ENCODE results near the gene HNRNPK. TPM values are rescaled to one million over a fixed set of nuclear protein-coding genes. Genes with fewer than 3 reads are reported as not detected.

Gene HNRNPK
- total RNA-seq, 1 experiment from 2014 or later, result 485 TPM

GRCh38 chr9:83971485-83971884 is 8.5 kb downstream of the HNRNPK start:
- Histone ChIP-seq H3K4me3 (ENCODE audit: low read depth, low read length) (no peak overlapping the region), H3K9me3 (no peaks in the 10 kb centered on the region), H3K4me1 (0 out of 2 replicates have a peak, but pooled peaks cover 3% of the 10 kb centered on the region), H3K27me3 (replicated peaks; ENCODE audit: control insufficient read depth, insufficient read depth, low read length) (no peaks in the 10 kb centered on the region), H3K36me3 (ENCODE audit: control insufficient read depth, insufficient read depth, low read length) (no peaks in the 10 kb centered on the region; the same call in none of the 2 replicates)
- POLR2A ChIA-PET, result no interaction called here
- H3K4me1 Mint-ChIP-seq (ENCODE audit: low read depth, unreplicated experiment), result peaks cover 22% of the 10 kb centered on the region
- H3K9me3 Mint-ChIP-seq (ENCODE audit: unreplicated experiment), result no peaks in the 10 kb centered on the region
- BruUV-seq (replicated peaks), result no TSS peak
- no peaks in the 10 kb centered on the region for H3K27me3 Mint-ChIP-seq (ENCODE audit: insufficient read depth, unreplicated experiment)
- no peak overlapping the region for H3K27ac Mint-ChIP-seq (ENCODE audit: unreplicated experiment)
- no peak overlapping the region for H3K4me3 Mint-ChIP-seq (ENCODE audit: unreplicated experiment)
- peaks cover 99% of the 10 kb centered on the region for H3K36me3 Mint-ChIP-seq (ENCODE audit: insufficient read depth, unreplicated experiment)
- CTCF ChIA-PET, result no interaction called here
- no peak for TF ChIP-seq CTCF (IDR thresholded peaks at IDR 0.05; ENCODE audit: insufficient read depth in 1 of 2, low read depth in 1 of 2, low read length in 1 of 2, severe bottlenecking in 1 of 2, unreplicated experiment in 1 of 2)
- DNase-seq, result no peak
- intact Hi-C loops (cut with micrococcal nuclease; ENCODE audit: unreplicated experiment), result no loop called here

- H3K4me1 ChIP-seq, result 0 out of 2 replicates have a peak, but pooled peaks cover 3% of the 10 kb centered on the region
- H3K9me3 ChIP-seq, result no peaks in the 10 kb centered on the region
- POLR2A ChIA-PET, result no interaction called here
- CTCF ChIA-PET, result no interaction called here
- no peaks in the 10 kb centered on the region; the same call in none of the 2 replicates for H3K36me3 ChIP-seq (ENCODE audit: control insufficient read depth, insufficient read depth, low read length)
- H3K27ac Mint-ChIP-seq (ENCODE audit: unreplicated experiment), result no peak overlapping the region
- no peak overlapping the region for H3K4me3 ChIP-seq (ENCODE audit: low read depth, low read length)
- no peaks in the 10 kb centered on the region for H3K27me3 ChIP-seq (replicated peaks; ENCODE audit: control insufficient read depth, insufficient read depth, low read length)
- peaks cover 11% of the 10 kb centered on the region for H3K4me1 Mint-ChIP-seq (ENCODE audit: low read depth, unreplicated experiment)
- no peaks in the 10 kb centered on the region for H3K9me3 Mint-ChIP-seq (ENCODE audit: unreplicated experiment)
- peaks cover 99% of the 10 kb centered on the region for H3K36me3 Mint-ChIP-seq (ENCODE audit: insufficient read depth, unreplicated experiment)
- no peaks in the 10 kb centered on the region for H3K27me3 Mint-ChIP-seq (ENCODE audit: insufficient read depth, unreplicated experiment)
- BruUV-seq (replicated peaks), result no TSS peak
- no peak for DNase-seq
- no peak overlapping the region for H3K4me3 Mint-ChIP-seq (ENCODE audit: unreplicated experiment)
- no peak for TF ChIP-seq CTCF (IDR thresholded peaks at IDR 0.05; ENCODE audit: insufficient read depth in 1 of 2, low read depth in 1 of 2, low read length in 1 of 2, severe bottlenecking in 1 of 2, unreplicated experiment in 1 of 2)
- intact Hi-C loops (cut with micrococcal nuclease; ENCODE audit: unreplicated experiment), result no loop called here
These were observed 10.4 kb downstream of the HNRNPK start for GRCh38 chr9:83969602-83970001.

GRCh38 chr9:83967073-83967472 is 12.9 kb downstream of the HNRNPK start:
- no peak for DNase-seq
- intact Hi-C loops (cut with micrococcal nuclease; ENCODE audit: unreplicated experiment), result no loop called here
- ChIA-PET CTCF (no interaction called here), POLR2A (no interaction called here)
- Histone ChIP-seq H3K9me3 (no peaks in the 10 kb centered on the region), H3K27me3 (replicated peaks; ENCODE audit: control insufficient read depth, insufficient read depth, low read length) (no peaks in the 10 kb centered on the region), H3K4me1 (peaks cover 2% of the 10 kb centered on the region; the same call in 1 of the 2 replicates), H3K4me3 (ENCODE audit: low read depth, low read length) (no peak overlapping the region), H3K36me3 (ENCODE audit: control insufficient read depth, insufficient read depth, low read length) (no peaks in the 10 kb centered on the region)
- H3K4me3 Mint-ChIP-seq (ENCODE audit: unreplicated experiment), result no peak overlapping the region
- H3K36me3 Mint-ChIP-seq (ENCODE audit: insufficient read depth, unreplicated experiment), result peaks cover 98% of the 10 kb centered on the region
- peak overlapping the region; percentile 62 for H3K27ac Mint-ChIP-seq (ENCODE audit: unreplicated experiment)
- TF ChIP-seq CTCF (IDR thresholded peaks at IDR 0.05; ENCODE audit: insufficient read depth in 1 of 2, low read depth in 1 of 2, low read length in 1 of 2, severe bottlenecking in 1 of 2, unreplicated experiment in 1 of 2), result no peak
- H3K4me1 Mint-ChIP-seq (ENCODE audit: low read depth, unreplicated experiment), result peaks cover 6% of the 10 kb centered on the region
- no peaks in the 10 kb centered on the region for H3K27me3 Mint-ChIP-seq (ENCODE audit: insufficient read depth, unreplicated experiment)
- no TSS peak for BruUV-seq (replicated peaks)
- H3K9me3 Mint-ChIP-seq (ENCODE audit: unreplicated experiment), result no peaks in the 10 kb centered on the region

Measured in Caco-2 (cell line).